DMS79 (cell line): ENCODE measurements around the gene ARID2.
A peak's percentile ranks its signal among the peaks of the same experiment; 100 is the strongest.

Experiments
- DNase-seq: peaks from one replicate; lab custom pipeline; 2025; lab: John Stamatoyannopoulos, UW

The ARID2 gene, protein sequence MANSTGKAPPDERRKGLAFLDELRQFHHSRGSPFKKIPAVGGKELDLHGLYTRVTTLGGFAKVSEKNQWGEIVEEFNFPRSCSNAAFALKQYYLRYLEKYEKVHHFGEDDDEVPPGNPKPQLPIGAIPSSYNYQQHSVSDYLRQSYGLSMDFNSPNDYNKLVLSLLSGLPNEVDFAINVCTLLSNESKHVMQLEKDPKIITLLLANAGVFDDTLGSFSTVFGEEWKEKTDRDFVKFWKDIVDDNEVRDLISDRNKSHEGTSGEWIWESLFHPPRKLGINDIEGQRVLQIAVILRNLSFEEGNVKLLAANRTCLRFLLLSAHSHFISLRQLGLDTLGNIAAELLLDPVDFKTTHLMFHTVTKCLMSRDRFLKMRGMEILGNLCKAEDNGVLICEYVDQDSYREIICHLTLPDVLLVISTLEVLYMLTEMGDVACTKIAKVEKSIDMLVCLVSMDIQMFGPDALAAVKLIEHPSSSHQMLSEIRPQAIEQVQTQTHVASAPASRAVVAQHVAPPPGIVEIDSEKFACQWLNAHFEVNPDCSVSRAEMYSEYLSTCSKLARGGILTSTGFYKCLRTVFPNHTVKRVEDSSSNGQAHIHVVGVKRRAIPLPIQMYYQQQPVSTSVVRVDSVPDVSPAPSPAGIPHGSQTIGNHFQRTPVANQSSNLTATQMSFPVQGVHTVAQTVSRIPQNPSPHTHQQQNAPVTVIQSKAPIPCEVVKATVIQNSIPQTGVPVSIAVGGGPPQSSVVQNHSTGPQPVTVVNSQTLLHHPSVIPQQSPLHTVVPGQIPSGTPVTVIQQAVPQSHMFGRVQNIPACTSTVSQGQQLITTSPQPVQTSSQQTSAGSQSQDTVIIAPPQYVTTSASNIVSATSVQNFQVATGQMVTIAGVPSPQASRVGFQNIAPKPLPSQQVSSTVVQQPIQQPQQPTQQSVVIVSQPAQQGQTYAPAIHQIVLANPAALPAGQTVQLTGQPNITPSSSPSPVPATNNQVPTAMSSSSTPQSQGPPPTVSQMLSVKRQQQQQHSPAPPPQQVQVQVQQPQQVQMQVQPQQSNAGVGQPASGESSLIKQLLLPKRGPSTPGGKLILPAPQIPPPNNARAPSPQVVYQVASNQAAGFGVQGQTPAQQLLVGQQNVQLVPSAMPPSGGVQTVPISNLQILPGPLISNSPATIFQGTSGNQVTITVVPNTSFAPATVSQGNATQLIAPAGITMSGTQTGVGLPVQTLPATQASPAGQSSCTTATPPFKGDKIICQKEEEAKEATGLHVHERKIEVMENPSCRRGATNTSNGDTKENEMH (N-terminal part only)

DNA sequence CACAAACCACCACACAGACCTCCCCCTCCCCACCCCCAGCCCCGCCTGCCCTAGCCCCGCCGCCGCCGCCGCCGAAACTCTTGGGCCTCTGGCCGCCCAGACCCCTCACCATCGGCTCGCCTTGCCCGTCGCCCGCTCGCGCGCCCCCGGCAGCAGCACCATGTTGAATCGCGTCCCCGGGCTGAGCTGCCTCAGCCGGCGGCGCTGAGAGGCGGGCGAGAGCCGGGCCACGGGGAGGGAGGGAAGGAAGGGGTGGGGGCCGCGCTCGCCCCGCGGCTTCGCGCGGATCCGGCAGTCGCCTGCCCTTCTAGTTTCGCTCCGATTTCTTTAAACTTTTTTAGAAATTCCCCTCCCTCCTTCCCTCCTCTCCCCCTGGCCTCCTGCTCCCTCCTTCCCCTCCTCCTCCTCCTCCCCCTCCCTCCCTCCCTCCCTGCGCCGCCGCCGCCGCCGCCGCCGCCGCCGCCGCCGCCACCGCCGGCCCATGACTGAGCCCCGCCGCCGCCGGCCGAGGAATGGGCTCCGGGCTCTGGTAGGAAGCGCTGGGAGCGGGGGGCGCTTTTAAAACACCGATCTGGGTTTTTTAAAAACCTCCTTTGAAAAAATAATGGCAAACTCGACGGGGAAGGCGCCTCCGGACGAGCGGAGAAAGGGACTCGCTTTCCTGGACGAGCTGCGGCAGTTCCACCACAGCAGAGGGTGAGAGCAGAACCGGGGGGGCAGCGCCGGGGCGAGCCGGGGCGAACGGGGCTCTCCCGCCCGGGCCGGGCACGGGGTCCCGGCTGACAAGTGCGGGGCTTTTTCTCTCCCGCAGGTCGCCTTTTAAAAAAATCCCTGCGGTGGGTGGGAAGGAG lies at the start of gene ARID2:
TSS of gene ARID2 (plus strand) at position 474 of the 851 bp plus-strand sequence. CDS start at position 605, 131 bp downstream.
- peak; percentile 47 for DNase-seq

DNA sequence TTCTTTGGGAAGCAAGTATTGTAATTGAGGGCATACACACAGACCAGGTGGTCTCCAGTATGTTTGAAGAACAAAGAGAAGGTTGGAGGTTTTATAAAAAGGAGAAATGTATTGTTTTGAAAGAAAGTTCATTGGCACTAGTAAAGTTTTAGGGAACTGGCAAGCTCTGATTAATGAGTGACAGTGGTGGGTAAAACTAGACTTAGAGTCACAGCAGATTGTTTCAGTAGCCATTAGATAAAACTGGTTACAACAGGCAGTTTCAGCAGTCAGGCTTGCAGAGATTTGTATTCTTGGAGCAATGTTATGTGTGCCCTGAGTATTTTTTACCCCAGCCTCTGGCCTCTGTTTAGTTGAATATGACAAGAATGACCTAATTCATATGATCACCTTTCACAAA lies 49.1 kb upstream of the ARID2 start:
- no peak for DNase-seq

DNA sequence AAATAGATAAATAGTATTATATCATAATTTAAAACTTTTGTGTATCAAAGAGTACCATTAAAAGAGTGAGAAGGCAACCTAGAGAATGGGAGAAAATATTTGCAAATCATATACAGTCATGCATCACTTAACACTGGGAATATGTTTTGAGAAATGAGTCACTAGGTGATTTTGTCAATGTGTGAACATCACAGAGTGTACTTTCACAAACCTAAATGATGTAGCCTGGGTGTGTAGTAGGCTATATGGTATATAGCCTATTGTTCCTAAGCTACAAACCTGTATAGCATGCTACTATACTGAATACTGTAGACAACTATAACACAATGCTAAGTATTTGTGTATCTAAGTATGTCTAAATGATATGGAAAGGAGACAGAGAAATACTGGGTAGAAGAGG lies 48.0 kb upstream of the ARID2 start:
- DNase-seq, result no peak

DNA sequence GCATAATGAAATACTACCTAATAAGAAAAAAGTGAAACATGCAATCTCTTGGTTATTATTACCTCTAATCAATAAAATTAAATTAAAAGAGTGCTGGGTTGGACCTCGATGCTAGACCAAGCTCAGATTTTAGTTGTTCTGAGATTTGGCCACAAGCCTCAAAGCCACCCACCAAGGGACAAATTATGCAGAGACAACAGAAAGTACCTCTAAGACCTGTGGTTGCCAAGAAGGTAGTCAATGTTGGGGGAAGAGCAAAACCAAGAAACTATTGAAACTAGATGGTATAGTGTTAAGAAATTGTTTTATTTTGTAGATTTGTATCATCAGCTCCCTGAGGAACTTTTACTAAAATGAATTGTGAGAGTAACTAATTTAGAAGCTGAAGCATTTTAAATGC lies 43.8 kb upstream of the ARID2 start:
- no peak for DNase-seq

DNA sequence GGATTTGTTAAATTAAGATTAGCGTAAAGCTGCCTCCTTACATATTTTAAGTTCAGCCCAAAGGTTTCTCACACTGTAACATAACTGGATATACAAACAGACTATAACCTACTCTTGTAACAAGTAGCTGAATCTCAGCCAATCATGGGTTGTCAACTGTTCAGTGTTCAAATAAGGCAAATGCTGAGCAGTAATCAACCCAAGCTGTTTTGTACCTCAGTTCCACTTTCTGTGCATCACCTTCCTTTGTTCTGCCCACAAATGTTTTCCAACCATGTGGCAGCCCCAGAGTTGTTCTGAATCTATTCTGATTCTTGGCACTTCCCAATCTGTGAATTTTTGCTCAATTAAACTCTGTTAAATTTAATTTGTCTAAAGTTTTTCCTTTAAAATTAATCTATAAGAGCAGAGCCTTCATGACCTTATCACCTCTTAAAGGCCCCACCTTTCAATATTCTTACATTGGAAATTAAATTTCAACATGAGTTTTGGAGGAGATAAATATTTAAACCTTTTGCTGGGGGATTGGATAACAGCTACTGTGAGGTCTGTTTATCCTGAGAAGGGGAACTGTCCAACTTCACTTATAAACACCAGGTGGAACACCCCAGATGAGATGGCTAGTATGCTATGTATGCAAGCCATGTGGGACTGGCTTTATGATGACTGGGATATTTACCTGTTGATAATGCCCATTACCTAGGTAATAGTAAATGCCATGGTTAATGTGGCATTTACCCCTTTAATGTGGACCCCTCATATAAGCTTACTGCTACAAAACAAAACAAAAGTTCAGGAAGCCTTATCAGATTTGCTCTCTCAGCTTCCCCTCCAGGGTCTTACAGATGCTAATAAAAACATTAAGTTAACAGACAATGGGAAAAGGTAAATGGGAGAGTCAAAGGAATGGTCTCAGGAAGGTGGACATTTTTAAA lies 42.2 kb upstream of the ARID2 start:
- no peak for DNase-seq

DNA sequence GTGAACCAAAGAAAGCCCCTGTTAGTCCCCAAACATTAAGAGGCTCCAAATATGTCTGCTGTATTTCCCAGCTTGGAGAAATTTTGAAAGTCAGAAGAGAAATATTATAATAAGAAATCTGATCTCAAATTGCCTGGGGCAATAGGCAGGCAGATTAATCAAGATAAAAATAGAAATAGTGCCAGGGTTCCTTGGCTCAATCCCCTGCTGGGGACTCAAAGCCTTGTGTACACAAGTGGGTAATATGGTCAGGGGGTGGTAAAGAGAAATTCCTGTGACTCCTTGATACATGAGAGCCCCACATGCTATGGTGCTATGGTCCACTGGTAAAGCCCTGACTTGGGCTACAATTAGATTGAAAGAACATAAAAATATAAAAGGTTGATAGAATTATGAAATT lies 41.3 kb upstream of the ARID2 start:
- peak; percentile 78 for DNase-seq

DNA sequence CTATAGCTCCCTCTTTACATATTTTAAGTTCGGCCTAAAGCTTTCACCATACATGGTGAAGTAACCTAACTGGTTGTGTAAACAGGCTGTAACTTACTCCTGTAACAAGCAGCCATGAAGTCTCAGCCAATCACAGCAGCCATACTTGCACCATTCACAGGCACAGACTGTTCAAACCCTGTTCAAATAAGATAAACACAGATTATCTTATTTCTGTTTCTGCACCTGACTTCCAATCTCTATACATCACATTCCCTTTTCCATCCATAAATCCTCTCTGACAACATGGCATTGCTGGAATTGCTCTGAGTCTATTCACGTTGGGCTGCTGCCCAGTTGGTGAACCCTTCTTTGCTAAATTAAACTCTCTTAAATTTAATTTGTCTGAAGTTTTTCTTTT lies 34.5 kb upstream of the ARID2 start:
- DNase-seq, result no peak

DNA sequence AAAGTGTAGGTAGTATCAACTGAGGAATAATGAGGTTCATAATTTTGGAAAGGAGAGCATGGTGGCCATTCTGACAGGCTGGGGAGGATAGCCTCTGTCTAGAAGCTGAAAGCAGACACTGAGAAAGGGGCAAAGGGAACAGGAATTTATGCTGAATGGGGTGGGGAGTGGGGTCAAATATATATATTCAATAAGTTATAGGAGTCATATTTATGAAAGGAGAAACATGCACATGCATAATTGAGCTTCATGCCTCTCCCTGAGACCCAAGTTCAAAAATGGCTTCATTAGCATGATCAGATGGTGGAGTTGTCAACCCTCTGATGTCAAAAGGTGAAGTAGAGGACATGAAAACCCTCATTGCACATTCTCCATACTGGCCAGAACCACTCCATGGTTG lies 33.9 kb upstream of the ARID2 start:
- DNase-seq, result no peak

DNA sequence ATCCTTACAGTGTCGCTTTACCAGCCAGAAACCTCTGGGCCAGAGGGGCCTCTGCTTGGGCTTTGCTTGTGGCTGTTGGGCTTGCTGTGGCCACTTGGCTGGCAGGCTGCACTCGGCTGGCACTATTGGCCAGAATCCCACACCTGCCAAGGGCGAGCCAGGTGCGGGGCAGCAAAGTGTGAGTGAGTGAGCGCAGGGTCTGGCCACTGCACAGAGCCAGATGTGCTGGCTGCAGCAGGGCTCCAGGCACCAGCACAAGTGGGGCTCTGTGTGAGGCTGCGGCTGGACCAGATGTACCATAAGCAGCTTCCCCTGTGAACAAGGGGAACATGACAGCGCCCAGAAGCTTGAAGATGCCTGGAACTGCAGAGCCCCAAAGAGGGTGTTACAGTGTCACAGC lies 33.5 kb upstream of the ARID2 start:
- no peak for DNase-seq

DNA sequence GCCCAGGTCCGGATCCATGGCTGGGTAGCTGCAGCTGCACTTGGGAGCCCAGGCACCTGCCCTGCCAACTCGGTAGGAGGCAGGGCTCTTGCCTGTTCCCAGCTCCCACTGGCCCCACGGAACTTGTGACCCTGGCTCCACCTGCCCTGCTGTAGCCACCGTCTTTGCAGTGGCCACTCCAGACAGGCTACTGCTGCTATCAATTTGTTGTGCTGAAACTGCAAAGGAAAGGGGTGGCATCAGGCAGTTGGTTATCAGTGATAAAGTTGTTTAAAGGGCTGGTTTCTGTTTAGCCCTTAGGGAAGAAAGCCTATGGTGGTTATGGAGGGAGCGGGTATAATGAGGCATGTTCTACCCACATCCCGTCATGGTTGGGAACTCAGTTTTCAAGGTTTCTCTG lies 32.1 kb upstream of the ARID2 start:
- no peak for DNase-seq

DNA sequence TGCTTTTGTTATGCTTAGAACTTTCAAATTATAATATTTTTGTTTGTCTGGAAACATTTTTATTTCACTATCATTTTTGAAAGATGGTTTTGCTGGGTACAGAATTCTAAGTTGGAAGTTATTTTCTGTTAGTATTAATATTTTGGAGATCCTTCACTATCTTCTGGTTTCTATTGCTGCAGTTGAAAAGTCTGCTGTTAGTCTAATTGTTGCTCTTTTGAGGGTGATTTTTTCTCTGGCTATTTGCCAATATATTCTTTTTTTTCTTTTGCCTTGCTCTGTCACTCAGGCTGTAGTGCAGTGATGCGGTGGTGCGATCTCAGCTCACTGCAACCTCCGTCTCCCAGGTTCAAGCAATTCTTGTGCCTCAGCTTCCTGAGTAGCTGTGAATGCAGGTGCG lies 28.2 kb upstream of the ARID2 start:
- DNase-seq, result no peak

DNA sequence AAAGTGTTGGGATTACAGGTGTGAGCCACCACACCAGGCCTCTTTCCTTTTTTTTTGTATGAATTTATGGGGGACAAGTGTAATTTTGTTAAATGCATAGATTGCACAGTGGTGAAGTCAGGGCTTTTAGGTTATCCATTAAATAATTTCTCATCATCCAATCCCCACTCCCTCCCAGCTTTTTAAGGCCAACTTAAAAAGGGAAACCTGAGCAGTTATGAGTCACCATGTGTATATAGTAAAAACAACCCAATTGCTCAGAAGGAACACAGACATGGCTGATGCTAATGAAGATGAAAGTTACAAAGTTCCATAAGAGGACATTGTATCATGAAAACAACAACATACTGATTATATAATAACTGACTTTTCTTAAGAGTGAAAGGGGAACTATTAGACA lies 25.6 kb upstream of the ARID2 start:
- no peak for DNase-seq

DNA sequence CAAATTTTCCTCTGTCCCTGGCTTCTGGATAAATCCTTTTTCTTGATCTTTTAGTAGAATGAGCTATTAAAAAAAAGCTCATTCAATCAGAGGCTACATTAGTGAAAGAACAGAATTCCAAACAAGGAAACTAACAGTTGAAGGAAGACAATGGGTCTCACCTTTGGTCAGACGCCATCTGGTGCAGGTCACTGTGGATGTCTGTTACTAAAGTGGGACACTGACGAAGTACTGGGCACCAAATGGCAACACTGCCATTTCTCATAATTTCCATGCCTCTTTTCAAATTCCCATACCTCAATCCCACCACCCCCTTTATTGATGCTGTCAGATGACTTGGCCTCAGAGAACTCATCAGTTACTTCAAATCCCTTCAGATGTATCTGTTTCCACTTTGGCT lies 24.5 kb upstream of the ARID2 start:
- DNase-seq, result no peak

DNA sequence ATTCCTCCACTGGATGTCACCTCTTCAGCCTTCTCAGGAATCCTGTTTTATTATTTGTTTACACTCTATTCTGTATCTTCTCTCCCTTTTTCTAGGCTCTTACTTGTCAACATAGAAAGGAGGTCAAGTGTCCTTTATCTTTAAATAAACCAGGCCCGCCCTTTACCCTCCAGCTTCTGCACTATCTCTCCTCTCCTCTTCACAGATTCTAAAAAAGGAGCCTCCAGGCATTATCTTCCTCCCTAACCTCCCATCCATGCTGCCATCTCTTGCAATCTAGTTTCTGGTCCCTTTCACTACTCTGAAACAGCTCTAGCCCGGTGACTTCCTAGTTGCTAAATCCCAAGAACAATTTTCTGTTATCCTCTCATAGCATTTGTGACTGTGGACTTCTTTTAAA lies 24.1 kb upstream of the ARID2 start:
- DNase-seq, result no peak

DNA sequence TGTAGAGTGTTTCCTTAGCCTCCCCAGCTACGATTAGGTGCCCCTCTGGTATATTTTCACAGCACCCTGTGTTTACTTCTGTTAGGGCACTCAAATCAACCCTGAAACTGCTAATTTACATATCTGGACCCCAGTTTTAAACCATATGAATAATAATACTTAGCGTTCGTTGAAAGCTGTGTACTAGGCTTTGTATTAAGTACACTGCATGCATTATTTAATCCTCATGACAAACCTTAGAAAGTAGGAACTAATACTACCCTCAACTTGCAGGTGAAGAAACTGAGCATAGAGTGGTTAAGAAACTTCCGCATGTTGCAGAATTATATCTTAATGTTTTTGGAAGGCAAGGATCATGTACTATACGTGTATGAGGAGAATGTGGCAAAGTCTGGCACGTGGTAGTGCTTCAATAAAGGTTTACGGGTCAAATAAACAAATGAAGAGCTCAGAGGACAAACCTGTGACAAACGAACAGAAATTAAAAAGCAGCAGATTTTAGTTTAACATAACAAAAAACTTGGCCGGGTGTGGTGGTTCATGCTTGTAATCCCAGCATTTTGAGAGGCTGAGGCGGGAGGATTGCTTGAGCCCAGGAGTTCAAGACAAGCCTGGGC lies 22.2 kb upstream of the ARID2 start:
- no peak for DNase-seq

DNA sequence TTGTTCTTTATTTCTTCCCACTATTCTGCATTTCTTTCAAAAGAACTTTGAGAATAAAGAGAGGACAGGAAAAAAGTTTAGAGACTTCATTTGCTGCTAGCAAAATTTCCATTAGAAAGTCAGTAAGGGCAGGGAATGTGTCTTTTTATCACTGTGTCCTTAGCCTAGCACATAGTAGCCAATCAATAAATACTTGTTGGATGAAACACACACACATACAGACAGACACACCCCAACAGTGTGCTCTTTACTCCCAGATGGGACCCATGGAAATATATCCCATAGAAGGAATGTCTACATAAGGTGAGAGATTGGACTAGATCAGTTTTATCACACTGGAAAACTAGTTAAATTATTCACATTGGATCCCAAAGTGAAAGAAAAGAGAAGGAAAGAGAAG lies 21.1 kb upstream of the ARID2 start:
- DNase-seq, result no peak

DNA sequence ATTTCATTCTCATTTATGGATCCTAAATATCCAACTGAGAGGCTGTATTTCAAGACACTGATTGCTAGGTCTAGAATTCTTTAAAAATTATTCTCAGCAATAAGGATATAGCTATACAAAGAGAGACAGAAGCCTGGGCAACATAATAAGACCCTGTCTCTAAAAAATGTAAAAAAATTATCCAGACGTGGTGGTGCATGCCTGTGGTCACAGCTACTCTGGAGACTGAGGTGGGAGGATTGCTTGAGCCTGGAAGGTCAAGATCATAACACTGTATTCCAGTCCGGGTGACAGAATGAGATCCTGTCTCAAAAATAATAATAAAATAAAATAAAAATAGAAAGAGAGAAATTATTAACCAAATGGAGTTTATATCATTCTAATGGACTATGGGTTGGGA lies 20.6 kb upstream of the ARID2 start:
- DNase-seq, result no peak

DNA sequence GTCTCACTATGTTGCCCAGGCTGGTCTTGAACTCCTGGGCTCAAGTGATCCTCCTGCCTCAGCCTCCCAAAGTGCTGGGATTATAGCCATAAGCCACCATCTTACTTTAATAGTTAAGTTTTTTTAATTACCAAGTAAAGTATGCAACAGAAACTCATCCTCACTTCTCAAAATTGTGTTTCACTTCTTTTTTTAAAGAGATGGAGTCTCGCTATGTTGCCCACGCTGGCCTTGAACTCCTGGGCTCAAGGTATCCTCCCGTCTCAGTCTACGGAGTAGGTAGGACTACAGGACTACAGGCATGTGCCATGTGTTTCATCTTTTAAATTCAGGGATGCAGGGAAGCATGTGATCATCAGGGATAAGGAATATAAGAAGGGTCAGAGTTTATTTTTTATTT lies 17.2 kb upstream of the ARID2 start:
- DNase-seq, result no peak

DNA sequence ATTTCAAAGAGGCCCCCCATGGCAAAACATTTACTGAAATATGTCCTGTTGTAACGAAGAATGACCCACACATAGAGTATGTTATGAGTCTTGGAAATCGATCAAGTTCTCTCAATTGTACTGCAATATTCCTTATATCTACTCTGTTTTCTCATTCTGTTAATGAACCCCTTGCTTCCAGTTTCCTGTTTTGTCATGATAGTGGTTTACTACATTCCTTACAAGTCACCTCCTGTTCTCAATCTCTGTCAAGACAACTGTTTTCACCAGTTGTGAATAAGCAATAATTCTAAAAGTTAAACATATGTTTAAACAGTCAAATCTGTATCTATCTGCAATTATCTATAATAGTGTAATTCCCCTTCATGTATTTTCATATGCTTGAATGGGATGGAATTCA lies 16.4 kb upstream of the ARID2 start:
- DNase-seq, result no peak

DNA sequence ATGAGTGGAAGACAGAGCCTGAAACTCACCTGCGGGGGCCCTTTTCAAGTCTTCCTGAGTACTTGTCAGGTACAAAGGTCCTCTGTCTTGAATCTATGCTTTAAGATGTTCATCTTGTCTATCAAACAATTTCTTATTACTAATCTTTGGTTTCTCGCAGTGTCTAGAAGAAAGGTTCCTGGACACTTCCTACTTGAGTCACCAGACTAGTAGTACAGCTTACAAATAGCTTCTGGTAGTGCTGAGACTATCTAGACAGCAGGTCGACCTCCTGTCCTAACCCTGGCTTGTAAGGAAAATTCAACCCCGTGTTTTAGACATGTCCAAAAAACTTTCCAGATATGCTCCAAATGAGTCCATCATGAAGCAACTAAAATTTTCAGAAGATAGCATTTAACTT lies 11.2 kb upstream of the ARID2 start:
- no peak for DNase-seq
